Vagina (tissue), 2 donors: ENCODE results near the gene DNAAF1. TPM values are rescaled to one million over a fixed set of nuclear protein-coding genes. Genes with fewer than 3 reads are reported as not detected.
"Not testable (repeated sequence)": the region's sequence is repeated elsewhere in the genome, so short reads cannot be mapped to it uniquely, and the experiment has no call there.

Experiments
- DNase-seq, 2 donors: peaks; one replicate each; pipeline ENCODE4 v3.0.0-alpha.2; 2017; ENCODE audit errors: extremely low spot score in 2 of 2
- H3K27ac ChIP-seq: fragments of 200-600 bp; sonication (generic); one replicate; pipeline ENCODE4 v1.5.1; 2019
- H3K27me3 ChIP-seq: fragments of 200-600 bp; sonication (generic); one replicate; pipeline ENCODE4 v1.5.1; 2019
- H3K36me3 ChIP-seq, 2 donors: fragments of 200-600 bp; sonication (generic); one replicate each; pipeline ENCODE4 v1.5.1; 2017 to 2019
- H3K4me1 ChIP-seq: fragments of 200-600 bp; sonication (generic); one replicate; pipeline ENCODE4 v1.5.1; 2019
- H3K4me3 ChIP-seq, 2 donors: fragments of 200-600 bp; sonication (generic); 1 replicate in 1 of 2; 2 replicates in 1 of 2; pipeline ENCODE4 v1.5.1; 2016 to 2019
- H3K9me3 ChIP-seq: fragments of 200-600 bp; sonication (generic); one replicate; pipeline ENCODE4 v1.5.1; 2019
- CTCF ChIP-seq, 3 experiments: fragments of 450-650 bp in 2 of 3; fragments of 200-600 bp in 1 of 3; sonication (generic) in 1 of 3; IDR thresholded peaks; one replicate each; pipeline ENCODE4 v1.5.1; 2017 to 2019; ENCODE audit warnings: antibody characterized with exemption in 3 of 3, mild to moderate bottlenecking in 2 of 3, moderate library complexity in 2 of 3
- POLR2A ChIP-seq, 2 donors: fragments of 450-650 bp; IDR thresholded peaks; one replicate each; pipeline ENCODE4 v1.6.1; 2017; ENCODE audit warnings: antibody characterized with exemption in 2 of 2, mild to moderate bottlenecking in 2 of 2, moderate library complexity in 2 of 2
- POLR2AphosphoS5 ChIP-seq, 2 donors: sonication (generic); formaldehyde crosslinking; IDR thresholded peaks; one replicate each; pipeline ENCODE4 v1.9.0; 2017; ENCODE audit warnings: antibody characterized with exemption in 2 of 2, mild to moderate bottlenecking in 2 of 2, low read depth in 1 of 2; ENCODE audit not compliant: insufficient read depth in 1 of 2
- intact Hi-C: fragments of 100-400 bp; cut with DNase I; formaldehyde crosslinking; loops from one replicate; pipeline ENCODE4 v1.15.1; 2023
- total RNA-seq: library from RNA; depleted of rRNA; stranded (reverse); fragments of >200 nt; gene quantifications from one replicate; pipeline ENCODE4 v1.2.3, GENCODE V29; 2016

The DNAAF1 gene
- total RNA-seq, 1 donor from 2014 or later = not detected

- Histone ChIP-seq H3K9me3 (no peaks in the 10 kb centered on the region), H3K27ac (no peak overlapping the region), H3K27me3 (no peaks in the 10 kb centered on the region), H3K4me3 (no peak overlapping the region), H3K36me3 (no peaks in the 10 kb centered on the region), H3K4me1 (peaks cover 30% of the 10 kb centered on the region)
- DNase-seq = no peak
- intact Hi-C loops = no loop called here
- TF ChIP-seq CTCF (IDR thresholded peaks at IDR 0.05) = no peak
- TF ChIP-seq POLR2A (IDR thresholded peaks at IDR 0.05) = no peak
- TF ChIP-seq POLR2AphosphoS5 (IDR thresholded peaks at IDR 0.05; ENCODE audit: insufficient read depth in 1 of 2, low read depth in 1 of 2) = no peak
Measured at GRCh38 chr16:84199097-84199496, 54.0 kb downstream of the DNAAF1 start.

DNA sequence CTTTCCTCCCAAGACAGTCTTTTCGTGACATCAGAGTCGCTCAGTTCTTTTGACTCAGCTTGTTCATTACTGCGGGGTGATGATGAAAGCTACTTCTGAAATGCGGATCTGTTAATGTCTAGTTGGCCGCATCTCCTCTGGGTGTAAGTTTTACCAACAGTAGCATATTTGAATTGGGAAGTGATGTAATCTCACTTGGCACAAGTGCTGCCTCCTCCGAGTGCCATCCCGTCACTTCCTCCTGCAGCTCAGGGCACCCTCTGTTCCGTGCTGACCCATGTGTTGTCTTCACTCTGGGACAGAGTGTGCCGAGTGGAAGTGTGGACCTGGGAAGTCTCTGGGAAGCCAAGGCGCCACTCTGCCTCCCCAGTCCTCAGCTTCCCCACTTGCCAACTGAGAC lies 54.8 kb downstream of the DNAAF1 start:
- intact Hi-C loops = no loop called here
- DNase-seq = no peak
- no peaks in the 10 kb centered on the region for H3K9me3 ChIP-seq
- H3K27me3 ChIP-seq = no peaks in the 10 kb centered on the region
- TF ChIP-seq CTCF (IDR thresholded peaks at IDR 0.05) = no peak
- peak in 1 of 2 donors; percentile 46 for TF ChIP-seq POLR2AphosphoS5 (IDR thresholded peaks at IDR 0.05; ENCODE audit: insufficient read depth in 1 of 2, low read depth in 1 of 2)
- no peaks in the 10 kb centered on the region for H3K36me3 ChIP-seq
- no peak overlapping the region for H3K4me3 ChIP-seq
- H3K4me1 ChIP-seq = peaks cover 30% of the 10 kb centered on the region
- H3K27ac ChIP-seq = no peak overlapping the region

DNA sequence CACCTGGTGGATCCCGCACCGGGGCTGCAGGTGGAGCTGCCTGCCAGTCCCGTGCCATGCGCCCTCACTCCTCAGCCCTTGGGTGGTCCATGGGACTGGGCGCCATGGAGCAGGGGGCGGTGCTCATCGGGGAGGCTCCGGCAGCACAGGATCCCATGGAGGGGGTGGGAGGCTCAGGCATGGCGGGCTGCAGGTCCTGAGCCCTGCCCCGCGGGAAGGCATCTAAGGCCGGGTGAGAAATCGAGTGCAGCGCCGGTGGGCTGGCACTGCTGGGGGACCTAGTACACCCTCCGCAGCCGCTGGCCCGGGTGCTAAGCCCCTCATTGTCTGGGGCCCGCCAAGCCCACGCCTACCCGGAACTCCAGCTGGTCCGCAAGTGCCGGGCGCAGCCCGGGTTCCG lies 59.4 kb downstream of the DNAAF1 start:
- DNase-seq, intact Hi-C loops, H3K27me3 ChIP-seq, H3K4me1 ChIP-seq, H3K36me3 ChIP-seq, H3K4me3 ChIP-seq, H3K9me3 ChIP-seq, H3K27ac ChIP-seq: not testable (repeated sequence)

- H3K27ac ChIP-seq, DNase-seq, H3K36me3 ChIP-seq, H3K27me3 ChIP-seq, H3K9me3 ChIP-seq, H3K4me1 ChIP-seq, intact Hi-C loops, H3K4me3 ChIP-seq: not testable (repeated sequence)
Measured at GRCh38 chr16:84205123-84205522, 60.0 kb downstream of the DNAAF1 start.

DNA sequence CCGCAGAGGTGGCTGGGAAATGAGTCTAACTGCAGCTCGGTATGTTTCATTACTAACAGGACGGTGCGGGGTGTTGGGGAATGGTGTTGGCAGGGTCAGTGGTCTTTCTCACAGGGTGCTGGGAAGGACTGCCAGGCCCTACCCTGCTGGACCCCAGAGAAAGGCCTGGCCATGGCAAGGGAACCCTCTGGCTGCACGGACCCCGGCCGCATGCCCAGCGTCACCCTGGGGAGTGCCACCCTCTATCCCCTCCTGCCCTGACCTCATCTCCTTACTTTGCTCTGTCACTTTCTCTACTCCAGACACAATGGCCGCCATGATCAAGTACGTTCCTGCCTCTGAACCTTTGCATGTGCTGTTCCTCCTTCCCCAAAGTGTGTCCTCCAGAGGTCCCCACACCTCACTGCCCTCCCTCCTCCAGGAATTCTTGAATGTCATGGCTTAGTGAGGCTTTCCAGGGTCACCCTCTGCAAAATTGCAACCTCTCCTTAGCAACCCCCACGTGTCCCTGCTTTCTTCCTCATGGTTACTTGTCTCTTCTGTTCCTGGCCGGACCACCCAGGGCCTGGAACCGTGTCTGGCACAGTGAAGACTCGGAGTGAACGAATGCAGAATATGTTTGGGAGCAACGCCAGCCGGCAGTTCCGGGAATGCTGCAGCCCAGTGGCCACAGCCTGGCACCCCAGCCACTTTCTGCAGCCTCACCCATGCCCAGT lies 61.0 kb downstream of the DNAAF1 start:
- H3K27me3 ChIP-seq = no peaks in the 10 kb centered on the region
- no peak for DNase-seq
- no peak overlapping the region for H3K27ac ChIP-seq
- TF ChIP-seq POLR2AphosphoS5 (IDR thresholded peaks at IDR 0.05; ENCODE audit: insufficient read depth in 1 of 2, low read depth in 1 of 2) (no peak), POLR2A (IDR thresholded peaks at IDR 0.05) (no peak), CTCF (IDR thresholded peaks at IDR 0.05) (no peak)
- no peaks in the 10 kb centered on the region for H3K4me1 ChIP-seq
- no peaks in the 10 kb centered on the region for H3K9me3 ChIP-seq
- intact Hi-C loops = no loop called here
- no peak overlapping the region for H3K4me3 ChIP-seq
- H3K36me3 ChIP-seq = no peaks in the 10 kb centered on the region

DNA sequence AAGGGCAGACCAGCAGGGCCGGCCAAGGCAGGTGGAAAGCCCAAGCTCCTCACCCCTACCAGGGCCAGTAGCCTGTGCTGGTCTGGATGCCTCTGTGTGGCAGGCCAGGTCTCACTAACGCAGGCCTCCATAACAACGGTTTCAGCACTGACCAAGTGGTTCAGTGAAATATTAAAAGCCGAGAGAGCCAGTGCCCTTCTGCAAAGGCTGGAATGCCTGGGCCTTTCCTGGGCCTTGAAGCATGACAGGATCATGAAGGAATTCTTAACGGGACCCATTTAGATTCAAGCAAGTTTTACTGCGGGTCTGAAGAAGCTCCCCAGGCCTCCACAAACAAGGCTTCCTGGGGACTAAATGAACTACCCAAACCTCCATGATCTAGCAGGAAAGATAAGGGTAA lies 62.1 kb downstream of the DNAAF1 start:
- H3K4me3 ChIP-seq = no peak overlapping the region
- no peak for DNase-seq
- no peaks in the 10 kb centered on the region for H3K4me1 ChIP-seq
- H3K9me3 ChIP-seq = no peaks in the 10 kb centered on the region
- H3K27me3 ChIP-seq = no peaks in the 10 kb centered on the region
- intact Hi-C loops = no loop called here
- H3K27ac ChIP-seq = no peak overlapping the region
- no peak for TF ChIP-seq POLR2AphosphoS5 (IDR thresholded peaks at IDR 0.05; ENCODE audit: insufficient read depth in 1 of 2, low read depth in 1 of 2)
- no peak for TF ChIP-seq CTCF (IDR thresholded peaks at IDR 0.05)
- no peak for TF ChIP-seq POLR2A (IDR thresholded peaks at IDR 0.05)
- H3K36me3 ChIP-seq = no peaks in the 10 kb centered on the region
